Mucosa of descending colon (tissue), 3 donors: ENCODE data around the gene CSTA. TPM values are rescaled to one million over a fixed set of nuclear protein-coding genes. Genes with fewer than 3 reads are reported as not detected.

ENCODE experiments used
- ATAC-seq: fragments of 200-7000 bp; cut with Tn5 transposase; one replicate; pipeline ENCODE4 v1.9.1; 2020; ENCODE audit warnings: mild to moderate bottlenecking, moderate library complexity
- DNase-seq, 3 donors: peaks; one replicate each; pipeline ENCODE4 v3.0.0-alpha.2; 2020
- H3K36me3 ChIP-seq: fragments of 200-600 bp; one replicate; pipeline ENCODE4 v1.8.0; 2021; ENCODE audit warnings: low read depth, mild to moderate bottlenecking
- H3K4me1 ChIP-seq: fragments of 200-600 bp; one replicate; pipeline ENCODE4 v1.8.0; 2021; ENCODE audit warnings: low read depth, mild to moderate bottlenecking
- H3K4me3 ChIP-seq: fragments of 200-600 bp; one replicate; pipeline ENCODE4 v1.8.0; 2021; ENCODE audit warnings: mild to moderate bottlenecking
- H3K9me3 ChIP-seq: fragments of 200-600 bp; one replicate; pipeline ENCODE4 v1.8.0; 2021; ENCODE audit warnings: mild to moderate bottlenecking
- intact Hi-C, 2 donors: fragments of 100-400 bp; cut with DNase I in 1 of 2; cut with micrococcal nuclease in 1 of 2; formaldehyde crosslinking; loops; one replicate each; pipeline versions ENCODE4 v1.11.0 to v1.11.1; 2022; cut with DNase I, micrococcal nuclease
- total RNA-seq, 3 donors: library from RNA; stranded (reverse); fragmentation: NEBNext Ultra II Directional in 2 of 3; extraction: Animal tissue kit (Norgen Biotek cat#: 25700) in 2 of 3; gene quantifications; one replicate each; pipeline versions ENCODE4 v1.2.1 to v1.2.4, GENCODE V29; 2021 to 2023
- TF ChIP-seq, protein P1 (sequence below): fragments of 200-600 bp; IDR thresholded peaks from one replicate; pipeline ENCODE4 v1.8.0; 2022; ENCODE audit warnings: antibody characterized with exemption, mild to moderate bottlenecking
- donor health status: DM: no; HTN: no; CAD: no; lungs with moderate emphysema.
- donor health status: DM: no; HTN: no; CAD: no.
- donor health status: DM: no; HTN: yes; CAD: no.

Gene CSTA
- total RNA-seq, 3 donors from 2014 or later: 0.96 to 1.8 (median 1.5) TPM

DNA sequence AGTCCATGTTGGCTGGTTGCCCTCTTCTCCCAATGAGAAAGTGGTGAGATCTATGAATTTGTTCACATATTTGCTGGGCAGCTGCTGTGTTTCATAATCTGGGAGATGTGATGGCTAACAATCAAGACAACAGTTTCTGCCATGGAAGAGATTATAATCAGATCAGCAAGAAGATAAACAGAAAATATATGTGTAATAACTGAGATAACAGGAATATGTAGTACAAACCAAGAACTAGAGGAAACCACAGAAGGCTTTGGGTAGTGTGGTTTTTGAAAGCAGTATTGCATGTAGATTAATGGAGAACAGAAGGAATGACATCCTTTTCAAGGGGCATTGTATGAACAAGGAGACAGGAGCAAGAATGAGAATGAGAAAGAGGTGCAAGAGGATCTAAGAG, 12.2 kb upstream of the CSTA start:
- ATAC-seq: no peak
- intact Hi-C loops: no loop called here
- H3K4me3 ChIP-seq: no peak overlapping the region
- TF ChIP-seq, protein P1, sequence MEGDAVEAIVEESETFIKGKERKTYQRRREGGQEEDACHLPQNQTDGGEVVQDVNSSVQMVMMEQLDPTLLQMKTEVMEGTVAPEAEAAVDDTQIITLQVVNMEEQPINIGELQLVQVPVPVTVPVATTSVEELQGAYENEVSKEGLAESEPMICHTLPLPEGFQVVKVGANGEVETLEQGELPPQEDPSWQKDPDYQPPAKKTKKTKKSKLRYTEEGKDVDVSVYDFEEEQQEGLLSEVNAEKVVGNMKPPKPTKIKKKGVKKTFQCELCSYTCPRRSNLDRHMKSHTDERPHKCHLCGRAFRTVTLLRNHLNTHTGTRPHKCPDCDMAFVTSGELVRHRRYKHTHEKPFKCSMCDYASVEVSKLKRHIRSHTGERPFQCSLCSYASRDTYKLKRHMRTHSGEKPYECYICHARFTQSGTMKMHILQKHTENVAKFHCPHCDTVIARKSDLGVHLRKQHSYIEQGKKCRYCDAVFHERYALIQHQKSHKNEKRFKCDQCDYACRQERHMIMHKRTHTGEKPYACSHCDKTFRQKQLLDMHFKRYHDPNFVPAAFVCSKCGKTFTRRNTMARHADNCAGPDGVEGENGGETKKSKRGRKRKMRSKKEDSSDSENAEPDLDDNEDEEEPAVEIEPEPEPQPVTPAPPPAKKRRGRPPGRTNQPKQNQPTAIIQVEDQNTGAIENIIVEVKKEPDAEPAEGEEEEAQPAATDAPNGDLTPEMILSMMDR: no peak
- H3K9me3 ChIP-seq: no peaks in the 10 kb centered on the region
- no peak for DNase-seq
- peaks cover 25% of the 10 kb centered on the region for H3K4me1 ChIP-seq
- no peaks in the 10 kb centered on the region for H3K36me3 ChIP-seq

DNA sequence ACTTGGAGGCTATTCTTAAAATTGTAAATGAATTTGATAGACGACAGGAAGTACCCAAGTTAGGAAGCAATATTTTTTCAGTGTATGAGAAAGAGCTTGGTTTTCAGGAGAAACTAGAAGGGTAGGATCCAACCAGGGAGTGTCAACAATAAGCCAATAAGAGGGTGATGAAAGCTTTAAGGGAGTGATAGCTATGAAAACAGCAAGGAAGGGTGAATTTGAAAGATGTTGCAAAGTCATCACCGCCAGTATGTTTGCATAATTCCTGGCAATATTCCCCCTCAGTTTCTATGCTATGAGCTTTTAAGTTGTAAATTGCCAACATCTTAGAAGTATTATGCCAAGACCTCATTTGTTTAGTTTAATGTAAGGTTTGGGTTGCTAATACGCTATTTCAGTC, 11.8 kb upstream of the CSTA start:
- Histone ChIP-seq H3K9me3 (no peaks in the 10 kb centered on the region), H3K4me1 (peaks cover 23% of the 10 kb centered on the region), H3K36me3 (no peaks in the 10 kb centered on the region), H3K4me3 (no peak overlapping the region)
- ATAC-seq: no peak
- TF ChIP-seq, protein P1: no peak
- intact Hi-C loops: no loop called here
- no peak for DNase-seq

DNA sequence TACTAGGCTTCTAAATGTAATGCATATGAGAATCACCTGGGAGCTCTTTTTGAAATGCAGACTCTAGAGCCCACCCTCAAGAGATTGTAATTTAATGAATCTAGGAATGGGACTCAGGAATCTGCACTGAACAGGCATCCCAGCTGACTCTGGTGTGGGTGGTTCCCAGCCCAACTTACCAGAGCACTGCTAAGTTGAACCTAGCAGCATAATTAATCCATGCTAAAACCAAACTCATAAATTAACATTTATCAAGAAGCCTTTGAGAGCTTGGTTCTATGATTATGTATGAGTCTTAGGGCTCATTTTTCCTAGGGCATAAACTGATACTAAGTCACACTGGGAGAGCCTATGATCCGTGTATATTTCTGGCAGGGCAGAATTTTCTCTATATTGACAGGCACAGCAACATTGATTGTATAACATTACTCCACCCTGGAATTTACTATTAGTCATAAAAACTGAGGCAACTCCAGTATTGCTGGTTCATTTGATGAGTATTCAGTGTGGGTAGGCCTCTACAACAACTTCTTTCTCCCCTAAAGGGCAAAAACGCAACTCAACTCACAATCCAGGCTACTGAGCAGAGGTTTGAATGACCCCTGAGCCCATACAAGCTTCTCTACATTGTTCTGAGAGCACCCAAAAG, 10.7 kb upstream of the CSTA start:
- no peak overlapping the region for H3K4me3 ChIP-seq
- DNase-seq (no peak), ATAC-seq (peak; percentile 76)
- intact Hi-C loops: no loop called here
- TF ChIP-seq, protein P1: no peak
- no peaks in the 10 kb centered on the region for H3K36me3 ChIP-seq
- H3K4me1 ChIP-seq: peaks cover 23% of the 10 kb centered on the region
- no peaks in the 10 kb centered on the region for H3K9me3 ChIP-seq

DNA sequence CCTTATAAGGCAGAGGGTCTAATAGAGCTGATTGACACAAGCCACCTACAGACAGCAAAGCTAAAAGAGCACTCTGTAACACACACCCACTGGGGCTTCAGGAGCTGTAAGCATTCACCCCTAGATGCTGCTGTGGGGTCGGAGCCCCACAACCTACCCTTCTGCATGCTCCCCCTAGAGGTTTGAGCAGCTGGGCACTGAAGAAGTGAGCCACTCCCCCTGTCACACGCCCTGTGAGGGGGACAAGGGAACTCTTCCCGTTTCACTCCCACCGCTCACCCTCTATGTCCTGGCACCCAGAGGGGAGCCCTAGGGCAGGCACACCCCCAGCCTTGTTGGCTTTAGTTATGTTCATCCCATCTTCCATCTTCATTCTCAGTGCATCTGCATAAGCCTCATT, 9.4 kb upstream of the CSTA start:
- Histone ChIP-seq H3K4me3 (no peak overlapping the region), H3K36me3 (no peaks in the 10 kb centered on the region), H3K9me3 (peaks cover 4% of the 10 kb centered on the region), H3K4me1 (peaks cover 14% of the 10 kb centered on the region)
- intact Hi-C loops: no loop called here
- no peak for DNase-seq
- TF ChIP-seq, protein P1: no peak
- no peak for ATAC-seq

DNA sequence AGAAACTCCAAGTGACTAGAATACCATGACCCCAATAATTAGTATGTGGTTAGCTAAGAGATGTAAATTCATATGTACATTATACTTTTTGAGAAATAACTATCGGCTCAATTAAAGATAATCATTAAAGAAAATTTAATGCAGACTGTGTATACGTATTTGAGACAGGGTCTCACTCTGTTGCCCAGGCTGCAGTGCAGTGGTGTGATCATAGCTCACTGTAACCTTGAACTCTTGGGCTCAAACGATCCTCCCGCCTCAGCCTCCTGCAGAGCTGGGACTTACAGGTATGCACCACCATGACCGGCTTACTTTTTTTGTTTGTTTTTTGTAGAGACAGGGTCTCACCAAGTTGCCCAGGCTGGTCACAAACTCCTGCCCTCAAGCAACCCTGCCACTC, 8.7 kb upstream of the CSTA start:
- no peak for ATAC-seq
- TF ChIP-seq, protein P1: no peak
- intact Hi-C loops: no loop called here
- Histone ChIP-seq H3K4me1 (peaks cover 7% of the 10 kb centered on the region), H3K36me3 (no peaks in the 10 kb centered on the region), H3K4me3 (no peak overlapping the region), H3K9me3 (peaks cover 4% of the 10 kb centered on the region)
- no peak for DNase-seq

DNA sequence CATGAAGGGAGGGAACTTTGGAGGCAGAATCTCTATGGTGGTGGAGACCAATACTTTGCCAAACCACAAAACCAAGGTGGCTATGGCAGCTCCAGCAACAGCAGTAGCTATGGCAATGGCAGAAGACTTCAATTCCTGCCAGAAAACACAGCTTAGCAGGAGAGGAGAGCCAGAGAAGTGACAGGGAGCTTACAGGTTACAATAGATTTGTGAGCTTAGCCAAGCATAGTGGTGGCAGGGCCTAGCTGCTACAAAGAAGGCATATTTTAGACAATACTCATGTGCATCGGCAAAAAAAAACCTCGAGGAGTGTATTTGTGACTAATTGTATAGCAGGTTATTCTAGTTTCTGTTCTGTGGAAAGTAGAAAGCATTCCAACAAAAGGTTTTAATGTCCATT, 6.4 kb upstream of the CSTA start:
- H3K4me3 ChIP-seq: no peak overlapping the region
- no peaks in the 10 kb centered on the region for H3K36me3 ChIP-seq
- peaks cover 4% of the 10 kb centered on the region for H3K9me3 ChIP-seq
- ATAC-seq (no peak), DNase-seq (no peak)
- intact Hi-C loops: no loop called here
- TF ChIP-seq, protein P1: no peak
- H3K4me1 ChIP-seq: peaks cover 8% of the 10 kb centered on the region
